Measurements from ENCODE around the gene ITGB1. TPM values are rescaled to one million over a fixed set of nuclear protein-coding genes. Genes with fewer than 3 reads are reported as not detected.
A peak's percentile ranks its signal among the peaks of the same experiment; 100 is the strongest.

Gene ITGB1
- total and polyA plus RNA-seq, 12 donors: 93.3 to 803 (median 331) TPM

DNA sequence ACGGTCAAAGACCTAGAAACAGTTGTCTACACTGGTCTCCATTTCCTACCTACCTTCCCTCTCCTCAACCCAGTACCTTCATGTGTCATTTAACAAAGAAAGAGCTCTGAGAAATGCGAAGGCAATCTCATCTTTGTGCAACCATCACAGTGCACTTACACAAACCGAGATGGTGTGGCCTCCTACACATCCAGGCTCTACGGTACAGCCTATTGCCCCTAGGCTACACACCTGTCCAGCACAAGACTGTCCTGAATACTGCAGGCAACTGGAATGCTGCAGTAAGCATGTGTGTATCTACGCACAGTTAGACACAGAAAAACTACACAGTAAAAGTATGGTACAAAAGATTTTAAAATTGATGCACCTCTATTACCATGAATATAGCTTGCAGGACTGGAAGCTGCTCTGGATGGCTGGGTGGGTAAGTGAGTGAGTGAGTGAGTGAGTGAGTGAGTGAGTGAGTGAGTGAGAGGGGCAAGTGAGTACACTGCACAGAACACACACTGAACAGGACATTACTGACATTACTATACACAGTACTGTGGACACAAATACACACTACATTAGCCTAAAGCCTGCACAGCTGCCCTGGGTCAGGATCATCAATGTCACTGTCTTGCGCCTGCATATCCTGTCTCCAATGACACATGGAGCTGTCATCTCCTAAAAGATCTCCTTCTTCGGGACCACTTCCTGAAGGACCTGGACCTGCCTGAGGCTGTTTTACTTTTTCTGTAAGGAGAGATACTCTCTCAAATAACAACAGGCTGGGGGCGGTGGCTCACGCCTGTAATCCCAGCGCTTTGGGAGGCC, 18.5 kb downstream of the ITGB1 start:
- 86 to 91% (median 88%) methylated on average over 10 of the region's 10 CpGs for WGBS, 4 donors
- H3K36me3 ChIP-seq (replicated peaks in 1 of 2): peaks cover 0 to 5% of the 10 kb centered on the region in 2 donors
- H3K4me3 ChIP-seq: no peak overlapping the region
- H3K9me3 ChIP-seq (replicated peaks in 1 of 3): no peaks in the 10 kb centered on the region
- H3K27ac ChIP-seq: peak overlapping the region in 3 of 5 donors; percentile 63 to 82 (median 78)
- no peak for TF ChIP-seq POLR2A (IDR thresholded peaks at IDR 0.05)
- TF ChIP-seq, protein P1, sequence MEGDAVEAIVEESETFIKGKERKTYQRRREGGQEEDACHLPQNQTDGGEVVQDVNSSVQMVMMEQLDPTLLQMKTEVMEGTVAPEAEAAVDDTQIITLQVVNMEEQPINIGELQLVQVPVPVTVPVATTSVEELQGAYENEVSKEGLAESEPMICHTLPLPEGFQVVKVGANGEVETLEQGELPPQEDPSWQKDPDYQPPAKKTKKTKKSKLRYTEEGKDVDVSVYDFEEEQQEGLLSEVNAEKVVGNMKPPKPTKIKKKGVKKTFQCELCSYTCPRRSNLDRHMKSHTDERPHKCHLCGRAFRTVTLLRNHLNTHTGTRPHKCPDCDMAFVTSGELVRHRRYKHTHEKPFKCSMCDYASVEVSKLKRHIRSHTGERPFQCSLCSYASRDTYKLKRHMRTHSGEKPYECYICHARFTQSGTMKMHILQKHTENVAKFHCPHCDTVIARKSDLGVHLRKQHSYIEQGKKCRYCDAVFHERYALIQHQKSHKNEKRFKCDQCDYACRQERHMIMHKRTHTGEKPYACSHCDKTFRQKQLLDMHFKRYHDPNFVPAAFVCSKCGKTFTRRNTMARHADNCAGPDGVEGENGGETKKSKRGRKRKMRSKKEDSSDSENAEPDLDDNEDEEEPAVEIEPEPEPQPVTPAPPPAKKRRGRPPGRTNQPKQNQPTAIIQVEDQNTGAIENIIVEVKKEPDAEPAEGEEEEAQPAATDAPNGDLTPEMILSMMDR (IDR thresholded peaks at IDR 0.05): no peak
- no peak for DNase-seq
- intact Hi-C loops (cut with DNase I): no loop called here
- peaks cover 39 to 72% of the 10 kb centered on the region in 2 donors for H3K4me1 ChIP-seq (replicated peaks in 1 of 2)
- no peaks in the 10 kb centered on the region for H3K27me3 ChIP-seq

- Histone ChIP-seq H3K27me3 (no peaks in the 10 kb centered on the region), H3K4me1 (replicated peaks in 1 of 2) (peaks cover 39 to 64% of the 10 kb centered on the region in 2 donors), H3K9me3 (replicated peaks in 1 of 3) (no peaks in the 10 kb centered on the region), H3K27ac (peak overlapping the region in 4 of 5 donors; percentile 63 to 82 (median 70)), H3K36me3 (replicated peaks in 1 of 2) (peaks cover 0 to 13% of the 10 kb centered on the region in 2 donors), H3K4me3 (peak overlapping the region in 1 of 4 donors; percentile 8)
- peak in 1 of 2 donors; percentile 19 for TF ChIP-seq POLR2A (IDR thresholded peaks at IDR 0.05)
- TF ChIP-seq, protein P1 (IDR thresholded peaks at IDR 0.05): no peak
- 27 to 37% (median 34%) methylated on average over 13 to 14 of the region's 14 CpGs for WGBS, 4 donors
- peak in 6 of 7 donors; percentile 36 to 82 (median 44) for DNase-seq
- intact Hi-C loops (cut with DNase I): no loop called here
Measured at GRCh38 chr10:32938554-32939061, 19.4 kb downstream of the ITGB1 start.

- peak overlapping the region in 1 of 4 donors; percentile 8 for H3K4me3 ChIP-seq
- TF ChIP-seq, protein P1 (IDR thresholded peaks at IDR 0.05): peak in 1 of 6 experiments; percentile 9
- TF ChIP-seq POLR2A (IDR thresholded peaks at IDR 0.05): no peak
- H3K36me3 ChIP-seq (replicated peaks in 1 of 2): peaks cover 0 to 15% of the 10 kb centered on the region in 2 donors
- H3K27ac ChIP-seq: peak overlapping the region in 4 of 5 donors; percentile 63 to 82 (median 70)
- H3K9me3 ChIP-seq (replicated peaks in 1 of 3): no peaks in the 10 kb centered on the region
- peaks cover 39 to 61% of the 10 kb centered on the region in 2 donors for H3K4me1 ChIP-seq (replicated peaks in 1 of 2)
- WGBS, 4 donors: 13 to 26% (median 16%) methylated on average over 5 of the region's 5 CpGs
- intact Hi-C loops (cut with DNase I): no loop called here
- peak in 2 of 7 donors; percentile 41 to 45 for DNase-seq
- H3K27me3 ChIP-seq: no peaks in the 10 kb centered on the region
Measured at GRCh38 chr10:32937911-32938424, 20.1 kb downstream of the ITGB1 start.

DNA sequence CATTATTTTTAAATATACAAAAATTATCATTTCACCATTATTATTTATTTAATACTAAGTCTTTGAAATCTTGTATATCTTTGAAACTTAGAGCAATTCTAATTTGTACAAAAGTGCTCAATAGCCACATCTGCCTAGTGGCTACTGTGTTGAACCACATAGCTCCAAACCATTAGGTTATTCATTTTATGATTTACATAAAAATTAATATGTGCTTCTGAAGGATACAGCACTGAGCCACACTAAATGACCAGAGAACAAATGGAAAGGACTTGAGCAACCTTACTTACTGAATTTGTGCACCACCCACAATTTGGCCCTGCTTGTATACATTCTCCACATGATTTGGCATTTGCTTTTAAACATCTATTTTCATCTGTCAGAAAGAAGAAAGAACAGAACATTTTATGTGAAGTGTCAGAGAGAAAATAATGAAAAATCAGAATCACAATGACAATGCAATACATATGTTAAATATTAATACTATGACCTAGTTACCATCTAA, 25.8 kb downstream of the ITGB1 start:
- intact Hi-C loops (cut with DNase I): no loop called here
- H3K4me1 ChIP-seq (replicated peaks in 1 of 2): peaks cover 0 to 19% of the 10 kb centered on the region in 2 donors

More for the DNA sequence above, 25.8 kb downstream of the ITGB1 start:
- H3K4me3 ChIP-seq: no peak overlapping the region
- TF ChIP-seq, protein P1 (IDR thresholded peaks at IDR 0.05): no peak
- TF ChIP-seq POLR2A (IDR thresholded peaks at IDR 0.05): no peak
- H3K36me3 ChIP-seq (replicated peaks in 1 of 2): peaks cover 0 to 38% of the 10 kb centered on the region in 2 donors
- DNase-seq: no peak
- no peak overlapping the region for H3K27ac ChIP-seq
- no peaks in the 10 kb centered on the region for H3K27me3 ChIP-seq
- no peaks in the 10 kb centered on the region for H3K9me3 ChIP-seq (replicated peaks in 1 of 3)
